ENCODE results near the gene CCSAP. TPM values are rescaled to one million over a fixed set of nuclear protein-coding genes. Genes with fewer than 3 reads are reported as not detected.

CCSAP gene
- polyA plus RNA-seq, 4 donors: 8.2 to 11.5 (median 9.9) TPM

DNA sequence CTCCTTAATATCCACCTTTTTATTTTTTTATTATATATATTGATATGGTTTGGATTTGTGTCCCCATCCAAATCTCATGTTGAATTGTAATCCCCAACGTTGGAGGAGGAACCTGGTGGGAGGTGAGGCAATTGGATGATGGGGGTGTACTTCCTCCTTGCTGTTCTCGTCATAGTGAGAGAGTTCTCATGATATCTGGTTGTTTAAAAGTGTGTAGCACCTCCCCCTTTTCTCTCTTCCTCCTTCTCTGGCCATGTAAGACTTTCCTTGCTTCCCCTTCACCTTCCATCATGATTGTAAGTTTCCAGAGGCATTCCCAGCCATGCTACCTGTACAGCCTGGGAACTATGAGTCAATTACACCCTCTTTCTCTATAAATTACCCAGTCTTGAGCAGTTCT, 22.7 kb upstream of the CCSAP start:
- no peak for DNase-seq (ENCODE audit: low read depth in 4 of 4, low spot score in 3 of 4)

- no peak for DNase-seq (ENCODE audit: low read depth in 4 of 4, low spot score in 3 of 4)
Observed at GRCh38 chr1:229364207-229365065, 21.6 kb upstream of the CCSAP start.

- DNase-seq (ENCODE audit: low read depth in 4 of 4, low spot score in 3 of 4): no peak
Observed at GRCh38 chr1:229363723-229364122, 20.9 kb upstream of the CCSAP start.

DNA sequence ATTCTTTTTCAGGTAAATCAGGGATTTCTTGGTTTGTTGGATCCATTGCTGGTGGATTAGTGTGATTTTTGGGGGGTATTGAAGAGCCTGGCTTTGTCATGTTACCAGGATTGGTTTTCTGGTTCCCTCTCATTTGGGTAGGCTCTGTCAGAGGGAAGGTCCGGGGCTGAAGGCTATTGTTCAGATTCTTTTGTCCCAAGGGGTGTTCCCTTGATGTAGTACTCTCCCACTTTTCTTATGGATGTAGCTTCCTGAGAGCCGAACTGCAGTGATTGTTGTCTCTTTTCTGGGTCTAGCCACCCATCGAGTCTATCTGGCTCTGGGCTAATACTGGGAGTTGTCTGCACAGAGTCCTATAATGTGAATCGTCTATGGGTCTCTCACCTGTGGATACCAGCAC, 17.6 kb upstream of the CCSAP start:
- no peak for DNase-seq (ENCODE audit: low read depth in 4 of 4, low spot score in 3 of 4)

DNA sequence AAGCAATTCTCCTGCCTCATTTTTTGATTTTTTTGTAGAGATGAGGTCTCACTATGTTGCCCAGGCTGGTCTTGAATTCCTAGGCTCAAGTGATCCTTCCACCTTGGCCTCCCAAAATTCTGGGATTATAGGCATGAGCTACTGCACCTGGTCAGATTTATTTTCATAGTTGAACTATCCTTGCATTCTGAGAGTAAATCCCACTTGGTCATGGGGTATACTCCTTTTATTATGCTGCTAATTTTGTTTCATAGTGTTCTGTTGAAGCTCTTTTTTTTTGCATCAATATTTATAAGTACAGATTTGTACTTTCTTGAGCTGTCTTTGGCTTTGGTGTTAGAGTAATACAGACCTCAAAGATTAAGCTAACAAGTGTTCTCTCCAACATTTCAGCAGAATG, 12.8 kb upstream of the CCSAP start:
- DNase-seq (ENCODE audit: low read depth in 4 of 4, low spot score in 3 of 4): no peak

DNA sequence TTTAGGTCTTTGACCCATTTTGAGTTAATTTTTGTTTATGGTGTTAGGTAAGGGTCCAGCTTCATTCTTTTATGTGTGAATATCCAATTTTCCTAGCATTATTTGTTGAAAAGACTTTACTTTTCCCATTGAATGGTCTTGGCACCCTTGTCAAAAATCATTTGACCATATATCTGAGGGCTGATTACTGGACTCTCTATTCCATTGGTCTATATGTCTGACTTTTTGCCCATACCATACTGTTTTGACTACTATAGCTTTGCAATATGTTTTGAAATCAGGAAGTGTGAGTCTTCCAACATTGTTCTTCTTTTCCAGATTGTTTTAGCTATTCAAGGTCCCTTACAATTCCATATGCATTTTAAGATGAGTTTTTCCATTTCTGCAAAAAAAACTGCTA, 11.4 kb upstream of the CCSAP start:
- no peak for DNase-seq (ENCODE audit: low read depth in 4 of 4, low spot score in 3 of 4)

DNA sequence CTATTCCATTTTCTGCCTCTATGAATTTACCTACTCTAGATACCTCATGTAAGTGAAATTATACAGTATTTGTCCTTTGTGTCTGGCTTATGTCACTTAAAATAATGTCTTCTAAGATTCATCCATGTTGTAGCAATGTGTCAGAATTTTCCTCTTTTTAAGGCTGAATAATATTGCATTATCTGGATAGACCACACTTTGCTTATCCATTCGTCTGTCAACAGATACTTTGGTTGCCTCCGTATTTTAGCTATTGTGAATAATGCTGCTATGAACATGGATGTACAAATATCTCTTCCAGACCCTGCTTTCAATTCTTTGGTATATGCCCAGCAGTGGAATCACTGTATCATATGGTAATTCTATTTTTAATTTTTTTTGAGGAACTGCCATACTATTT, 10.1 kb upstream of the CCSAP start:
- DNase-seq (ENCODE audit: low read depth in 4 of 4, low spot score in 3 of 4): no peak

DNA sequence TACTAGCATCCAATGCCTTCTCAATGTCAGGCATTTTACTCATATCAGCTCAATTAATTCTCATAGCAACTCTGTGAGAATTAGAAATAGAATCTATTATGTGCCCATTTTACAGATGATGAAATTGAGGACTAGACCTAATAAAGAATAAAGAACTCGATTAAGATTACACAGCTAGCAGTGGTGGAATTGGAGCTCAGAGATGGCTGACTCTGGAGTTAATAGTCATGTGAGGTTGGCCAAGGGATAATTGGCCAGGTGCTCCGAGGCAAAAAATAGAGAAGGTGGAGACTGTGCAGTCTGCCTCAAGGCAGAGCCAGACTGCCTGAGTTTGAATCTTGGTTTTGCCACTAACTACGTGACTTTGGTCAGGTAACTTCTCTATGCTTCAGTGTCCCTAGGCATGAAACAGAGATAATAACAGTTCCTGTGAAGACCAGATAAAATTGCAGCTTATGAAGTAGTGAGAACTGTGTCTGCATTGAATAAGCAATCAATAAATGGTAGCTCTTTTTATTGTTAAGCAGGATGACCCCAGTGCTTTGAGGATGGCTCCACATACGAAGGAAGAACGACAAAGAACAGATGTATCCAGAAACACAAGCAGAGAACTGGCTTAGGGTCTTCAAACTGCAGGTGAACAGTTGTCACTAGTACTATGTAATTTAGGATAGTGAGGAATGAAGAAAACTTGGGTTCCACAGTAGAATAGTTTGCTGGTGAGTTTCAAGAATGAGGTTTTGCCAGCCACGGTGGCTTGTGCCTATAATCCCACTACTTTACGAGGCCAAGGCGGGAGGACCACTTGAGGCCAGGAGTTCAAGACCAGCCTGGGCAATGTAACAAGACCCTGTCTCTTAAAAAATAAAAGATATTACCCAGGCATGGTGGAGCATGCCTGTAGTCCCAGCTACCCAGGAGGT, 6.9 kb upstream of the CCSAP start:
- no peak for DNase-seq (ENCODE audit: low read depth in 4 of 4, low spot score in 3 of 4)

- no peak for DNase-seq (ENCODE audit: low read depth in 4 of 4, low spot score in 3 of 4)
Observed at GRCh38 chr1:229347528-229347927, 4.7 kb upstream of the CCSAP start.

GRCh38 chr1:229344937-229345684, 2.3 kb upstream of the CCSAP start:
- no peak for DNase-seq (ENCODE audit: low read depth in 4 of 4, low spot score in 3 of 4)

GRCh38 chr1:229344139-229344538, 1.3 kb upstream of the CCSAP start:
- DNase-seq (ENCODE audit: low read depth in 4 of 4, low spot score in 3 of 4): no peak

- DNase-seq (ENCODE audit: low read depth in 4 of 4, low spot score in 3 of 4): peak; percentile 16 to 59 (median 56)
Observed at GRCh38 chr1:229341774-229342655, 832 bp downstream of the CCSAP start.

GRCh38 chr1:229340496-229340895, 2.4 kb downstream of the CCSAP start:
- no peak for DNase-seq (ENCODE audit: low read depth in 4 of 4, low spot score in 3 of 4)

- no peak for DNase-seq (ENCODE audit: low read depth in 4 of 4, low spot score in 3 of 4)
Observed at GRCh38 chr1:229339520-229339919, 3.3 kb downstream of the CCSAP start.

DNA sequence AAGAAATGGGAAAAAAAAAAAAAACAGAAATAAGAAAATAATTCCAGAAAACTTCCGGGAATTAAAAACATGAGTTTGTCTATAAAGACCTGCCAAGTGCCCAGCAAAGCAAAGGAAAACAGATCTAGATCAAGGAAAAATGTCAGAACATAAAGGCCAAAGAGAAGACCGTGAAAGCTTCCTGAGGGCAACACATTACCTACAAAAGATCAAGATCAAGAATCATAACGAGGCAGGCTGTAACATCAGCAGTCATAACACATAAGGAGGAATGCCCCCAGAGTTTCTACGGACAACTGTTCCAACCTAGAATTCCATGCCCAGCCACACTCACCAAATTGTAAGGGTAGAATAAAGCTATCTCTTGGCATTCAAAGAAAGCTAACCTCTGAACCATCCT, 3.8 kb downstream of the CCSAP start:
- DNase-seq (ENCODE audit: low read depth in 4 of 4, low spot score in 3 of 4): no peak

DNA sequence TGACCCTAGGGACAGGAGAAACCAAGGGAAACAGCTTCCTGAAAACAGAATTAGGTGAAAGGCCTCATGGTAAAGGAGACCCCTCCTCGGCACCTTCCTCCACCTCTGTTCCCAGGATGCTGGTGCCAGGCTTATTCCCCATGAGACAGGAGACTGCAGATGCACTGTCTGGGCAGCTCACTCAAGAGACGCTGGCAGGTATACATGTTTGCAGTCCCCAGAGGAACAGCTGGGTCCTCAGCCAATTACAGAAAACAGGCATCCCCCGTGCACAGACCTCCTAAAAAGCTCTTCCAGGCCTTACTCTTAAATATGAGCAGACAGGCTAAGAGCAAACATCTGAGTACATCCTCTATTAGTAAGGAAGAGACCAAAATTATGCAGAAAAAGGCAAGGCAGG, 6.5 kb downstream of the CCSAP start:
- DNase-seq (ENCODE audit: low read depth in 4 of 4, low spot score in 3 of 4): no peak

- DNase-seq (ENCODE audit: low read depth in 4 of 4, low spot score in 3 of 4): no peak
Observed at GRCh38 chr1:229334716-229335115, 8.1 kb downstream of the CCSAP start.

- no peak for DNase-seq (ENCODE audit: low read depth in 4 of 4, low spot score in 3 of 4)
Observed at GRCh38 chr1:229334269-229334668, 8.6 kb downstream of the CCSAP start.

GRCh38 chr1:229328598-229329362, 14.1 kb downstream of the CCSAP start:
- DNase-seq (ENCODE audit: low read depth in 4 of 4, low spot score in 3 of 4): no peak
